ENCODE data around the gene ATRNL1.

The ATRNL1 gene

DNA sequence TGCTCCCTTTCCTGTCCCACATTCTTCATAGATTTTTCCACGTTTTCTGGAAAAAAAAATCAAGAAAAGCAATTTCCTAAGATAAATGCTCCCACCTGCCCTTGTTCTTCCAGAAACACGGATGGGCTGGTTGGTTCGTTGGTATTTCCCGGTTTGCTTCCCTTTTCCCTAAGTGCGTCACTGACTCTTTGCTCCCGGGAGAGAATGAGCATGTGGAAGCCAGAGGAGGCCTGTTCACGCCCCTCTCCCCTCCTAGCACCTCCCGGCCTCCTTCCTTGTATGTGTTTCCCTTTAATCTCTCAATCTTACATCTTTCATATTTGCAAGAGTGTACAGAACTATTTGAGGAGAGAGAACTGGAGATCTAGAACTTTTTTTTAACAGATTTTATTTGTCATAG is 737.9 kb downstream of the ATRNL1 start:
- DNase-seq (ENCODE audit: low spot score): no peak
- TF ChIP-seq, protein P1, sequence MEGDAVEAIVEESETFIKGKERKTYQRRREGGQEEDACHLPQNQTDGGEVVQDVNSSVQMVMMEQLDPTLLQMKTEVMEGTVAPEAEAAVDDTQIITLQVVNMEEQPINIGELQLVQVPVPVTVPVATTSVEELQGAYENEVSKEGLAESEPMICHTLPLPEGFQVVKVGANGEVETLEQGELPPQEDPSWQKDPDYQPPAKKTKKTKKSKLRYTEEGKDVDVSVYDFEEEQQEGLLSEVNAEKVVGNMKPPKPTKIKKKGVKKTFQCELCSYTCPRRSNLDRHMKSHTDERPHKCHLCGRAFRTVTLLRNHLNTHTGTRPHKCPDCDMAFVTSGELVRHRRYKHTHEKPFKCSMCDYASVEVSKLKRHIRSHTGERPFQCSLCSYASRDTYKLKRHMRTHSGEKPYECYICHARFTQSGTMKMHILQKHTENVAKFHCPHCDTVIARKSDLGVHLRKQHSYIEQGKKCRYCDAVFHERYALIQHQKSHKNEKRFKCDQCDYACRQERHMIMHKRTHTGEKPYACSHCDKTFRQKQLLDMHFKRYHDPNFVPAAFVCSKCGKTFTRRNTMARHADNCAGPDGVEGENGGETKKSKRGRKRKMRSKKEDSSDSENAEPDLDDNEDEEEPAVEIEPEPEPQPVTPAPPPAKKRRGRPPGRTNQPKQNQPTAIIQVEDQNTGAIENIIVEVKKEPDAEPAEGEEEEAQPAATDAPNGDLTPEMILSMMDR (conservative IDR thresholded peaks at IDR 0.05; ENCODE audit: low read depth): no peak
- ChIA-PET POLR2A (ENCODE audit: low non-redundant PET) (no interaction called here), CTCF (interaction anchor here (0.6 to 0.8 kb wide), 2 partner anchors 129 to 591 kb away, joined by 3 to 6 read pairs; no protein-coding TSS in a partner anchor)
- no peak overlapping the region for H3K27ac ChIP-seq

DNA sequence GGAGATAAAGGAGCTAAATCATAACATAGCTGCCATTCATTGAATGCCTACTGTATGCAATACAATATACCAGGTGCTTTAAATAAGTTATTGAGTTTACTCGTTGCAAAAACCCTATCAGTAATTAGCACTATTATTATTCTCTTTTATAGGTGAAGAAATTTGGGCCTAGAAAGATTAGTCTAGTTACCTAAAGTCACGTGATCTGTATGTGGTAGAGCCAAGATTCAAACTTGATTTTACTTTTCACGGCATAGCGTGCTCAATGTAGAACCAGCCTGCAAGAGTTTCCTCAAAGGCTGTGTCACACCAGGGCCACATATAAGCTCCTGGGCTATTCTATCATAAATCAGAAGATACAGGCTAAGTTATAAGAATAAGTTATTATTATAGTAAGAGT is 740.0 kb downstream of the ATRNL1 start:
- ChIA-PET POLR2A (ENCODE audit: low non-redundant PET) (no interaction called here), CTCF (no interaction called here)
- TF ChIP-seq, protein P1 (conservative IDR thresholded peaks at IDR 0.05; ENCODE audit: low read depth): no peak
- DNase-seq (ENCODE audit: low spot score): no peak
- no peak overlapping the region for H3K27ac ChIP-seq

DNA sequence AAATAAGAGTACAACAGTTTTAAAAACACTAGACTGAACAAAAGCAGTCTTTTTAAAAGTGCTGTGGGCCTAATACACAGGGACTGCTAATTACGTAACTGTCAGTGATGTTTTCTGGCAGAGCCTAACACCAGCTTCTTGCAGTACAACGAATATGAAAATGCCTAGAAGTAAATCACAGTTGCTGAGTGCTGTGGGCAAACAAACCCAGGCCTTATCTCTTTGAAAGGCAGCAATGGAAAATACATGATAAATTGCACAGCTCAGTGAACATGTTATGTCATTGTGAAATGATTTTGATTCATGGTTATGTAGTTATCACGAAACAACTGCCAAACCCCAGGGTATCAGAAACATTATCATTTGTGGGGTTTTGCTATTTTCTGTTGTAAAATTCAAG is 751.4 kb downstream of the ATRNL1 start:
- CTCF ChIA-PET: interaction anchor here (0.5 to 0.8 kb wide), 3 partner anchors 138 to 843 kb away, joined by 3 to 5 read pairs (median 4); no protein-coding TSS in a partner anchor
- DNase-seq (ENCODE audit: low spot score): no peak
- H3K27ac ChIP-seq: no peak overlapping the region
- POLR2A ChIA-PET (ENCODE audit: low non-redundant PET): no interaction called here
- TF ChIP-seq, protein P1 (conservative IDR thresholded peaks at IDR 0.05; ENCODE audit: low read depth): no peak

DNA sequence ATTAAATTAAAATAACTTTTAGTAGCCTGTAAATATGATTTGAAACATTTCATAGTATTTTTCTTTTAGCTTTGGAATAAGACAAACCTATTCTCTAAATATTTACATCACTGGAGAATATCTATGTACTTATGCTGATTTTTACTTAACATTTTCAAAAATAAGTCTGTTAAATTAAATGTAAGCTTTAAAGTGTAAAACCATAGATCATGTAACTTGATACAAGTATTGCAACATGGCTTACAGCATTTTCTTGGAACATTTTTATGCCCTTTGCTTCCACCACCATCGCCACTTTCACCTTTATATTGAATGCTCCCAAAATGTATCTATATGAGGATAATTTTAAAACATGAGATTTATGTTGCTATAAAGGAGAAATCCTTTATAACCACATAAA is 752.8 kb downstream of the ATRNL1 start:
- no peak for DNase-seq (ENCODE audit: low spot score)
- ChIA-PET POLR2A (ENCODE audit: low non-redundant PET) (no interaction called here), CTCF (interaction anchor here (0.5 kb wide), 1 partner anchor 10 kb away, joined by 3 read pairs; no protein-coding TSS in a partner anchor)
- H3K27ac ChIP-seq: no peak overlapping the region
- TF ChIP-seq, protein P1 (conservative IDR thresholded peaks at IDR 0.05; ENCODE audit: low read depth): no peak

DNA sequence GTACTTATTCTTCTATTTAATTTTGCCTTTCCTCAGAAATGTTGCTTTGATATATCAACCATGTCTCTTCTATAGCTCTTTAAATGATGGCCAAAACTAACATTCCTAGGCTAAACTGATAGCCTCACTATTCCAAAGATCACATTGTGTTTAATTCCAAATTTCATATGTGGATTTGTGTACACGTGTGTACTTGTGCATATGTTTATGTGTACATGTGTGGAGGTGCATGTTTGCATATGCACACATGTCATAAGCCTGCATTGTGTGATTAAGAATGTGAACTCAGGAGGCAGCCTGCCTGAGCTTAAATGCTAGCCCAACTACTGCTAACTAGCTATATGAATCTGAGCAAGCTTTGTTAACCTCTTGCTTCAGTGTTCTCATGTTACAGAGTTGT is 753.4 kb downstream of the ATRNL1 start:
- DNase-seq (ENCODE audit: low spot score): no peak
- TF ChIP-seq, protein P1 (conservative IDR thresholded peaks at IDR 0.05; ENCODE audit: low read depth): no peak
- ChIA-PET CTCF (no interaction called here), POLR2A (ENCODE audit: low non-redundant PET) (no interaction called here)
- no peak overlapping the region for H3K27ac ChIP-seq

DNA sequence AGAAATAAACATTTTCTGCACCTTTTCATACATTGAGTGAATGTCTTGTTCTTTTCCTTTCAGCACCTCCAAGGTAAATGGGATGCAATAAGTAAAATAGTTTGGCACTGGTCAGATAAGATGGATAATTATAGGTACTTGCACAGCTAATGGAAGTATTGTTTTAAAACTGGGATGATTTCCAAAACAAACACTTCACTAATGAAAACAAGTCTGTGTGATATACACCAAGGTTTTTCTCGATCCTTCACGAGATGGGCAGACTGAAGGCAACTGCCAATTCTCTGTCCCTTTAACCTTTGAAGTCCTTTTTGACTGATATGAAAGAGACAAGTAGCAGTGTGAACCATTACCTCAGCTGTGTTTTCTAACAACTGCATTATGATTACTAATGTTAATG is 756.0 kb downstream of the ATRNL1 start:
- ChIA-PET POLR2A (ENCODE audit: low non-redundant PET) (no interaction called here), CTCF (no interaction called here)
- H3K27ac ChIP-seq: no peak overlapping the region
- TF ChIP-seq, protein P1 (conservative IDR thresholded peaks at IDR 0.05; ENCODE audit: low read depth): no peak
- no peak for DNase-seq (ENCODE audit: low spot score)

DNA sequence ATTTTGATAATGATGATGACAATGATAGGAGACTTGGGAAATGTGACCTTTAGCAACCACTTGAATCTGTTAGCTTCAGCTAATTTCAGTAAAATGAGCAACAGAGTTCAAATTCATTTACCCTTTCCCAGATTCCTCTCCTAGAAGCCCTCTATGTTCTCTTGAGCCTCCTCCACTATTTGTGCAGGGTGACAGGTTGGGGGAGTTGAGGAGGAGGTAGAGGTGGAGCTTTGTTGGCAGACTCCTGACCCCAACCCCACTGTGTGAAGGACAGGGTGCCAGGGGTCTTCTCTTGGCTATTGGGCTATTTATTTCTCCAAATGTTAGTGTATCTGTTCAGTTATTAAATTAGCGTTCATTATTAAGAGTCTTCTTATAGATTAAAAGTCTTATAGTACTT is 757.5 kb downstream of the ATRNL1 start:
- DNase-seq (ENCODE audit: low spot score): no peak
- POLR2A ChIA-PET (ENCODE audit: low non-redundant PET): no interaction called here
- CTCF ChIA-PET: interaction anchor here (0.6 kb wide), 3 partner anchors 18 to 595 kb away, joined by 3 to 4 read pairs (median 3); no protein-coding TSS in a partner anchor
- H3K27ac ChIP-seq: no peak overlapping the region
- TF ChIP-seq, protein P1 (conservative IDR thresholded peaks at IDR 0.05; ENCODE audit: low read depth): no peak

Measured in RWPE1 (cell line).